ENCODE data around the gene SOWAHC.

GRCh38 chr2:109646961-109647360 is 32.8 kb downstream of the SOWAHC start:
- TF ChIP-seq CTCF (IDR thresholded peaks at IDR 0.05): no peak
- TF ChIP-seq POLR2AphosphoS5 (IDR thresholded peaks at IDR 0.05; ENCODE audit: insufficient read depth in 1 of 2, low read depth in 1 of 2): no peak
